NCI-H2227 (cell line): ENCODE data around the gene EPB41L4A.

Source experiments
- DNase-seq: peaks from one replicate; lab custom pipeline; 2025; ENCODE audit not compliant: unreplicated experiment; lab: John Stamatoyannopoulos, UW

Gene EPB41L4A

GRCh38 chr5:112356178-112356956 is 62.7 kb downstream of the EPB41L4A start:
- no peak for DNase-seq

GRCh38 chr5:112355058-112355685 is 63.9 kb downstream of the EPB41L4A start:
- DNase-seq: no peak

- no peak for DNase-seq
These were observed 65.4 kb downstream of the EPB41L4A start for GRCh38 chr5:112353678-112354077.

GRCh38 chr5:112351225-112351624 is 67.9 kb downstream of the EPB41L4A start:
- DNase-seq: no peak

- no peak for DNase-seq
These were observed 68.5 kb downstream of the EPB41L4A start for GRCh38 chr5:112350626-112351025.

- no peak for DNase-seq
These were observed 69.7 kb downstream of the EPB41L4A start for GRCh38 chr5:112349371-112349770.

- DNase-seq: no peak
These were observed 70.2 kb downstream of the EPB41L4A start for GRCh38 chr5:112348915-112349314.

- no peak for DNase-seq
These were observed 70.7 kb downstream of the EPB41L4A start for GRCh38 chr5:112348387-112348786.

- DNase-seq: no peak
These were observed 72.5 kb downstream of the EPB41L4A start for GRCh38 chr5:112346411-112347044.

GRCh38 chr5:112344540-112344939 is 74.5 kb downstream of the EPB41L4A start:
- DNase-seq: no peak

GRCh38 chr5:112342389-112342788 is 76.7 kb downstream of the EPB41L4A start:
- no peak for DNase-seq

- no peak for DNase-seq
These were observed 79.3 kb downstream of the EPB41L4A start for GRCh38 chr5:112339761-112340160.

- DNase-seq: no peak
These were observed 80.3 kb downstream of the EPB41L4A start for GRCh38 chr5:112338681-112339337.

GRCh38 chr5:112333331-112333781 is 85.7 kb downstream of the EPB41L4A start:
- peak; percentile 40 for DNase-seq

- no peak for DNase-seq
These were observed 87.2 kb downstream of the EPB41L4A start for GRCh38 chr5:112331892-112332291.

GRCh38 chr5:112329419-112330090 is 89.5 kb downstream of the EPB41L4A start:
- DNase-seq: no peak

GRCh38 chr5:112323166-112323565 is 95.9 kb downstream of the EPB41L4A start:
- no peak for DNase-seq

- DNase-seq: no peak
These were observed 98.7 kb downstream of the EPB41L4A start for GRCh38 chr5:112320408-112320807.

- no peak for DNase-seq
These were observed 100.7 kb downstream of the EPB41L4A start for GRCh38 chr5:112318346-112318745.

- no peak for DNase-seq
These were observed 101.2 kb downstream of the EPB41L4A start for GRCh38 chr5:112317866-112318265.

- no peak for DNase-seq
These were observed 102.3 kb downstream of the EPB41L4A start for GRCh38 chr5:112316731-112317130.
